SHP77 (cell line): ENCODE data around the gene C9orf153.

ENCODE experiments used
- DNase-seq, 2 experiments: peaks; one replicate each; lab custom pipeline; 2025; lab: John Stamatoyannopoulos, UW

The C9orf153 gene

GRCh38 chr9:86187121-86187520 lies 72.3 kb downstream of the C9orf153 start:
- DNase-seq = peak; percentile 3 to 18

- no peak for DNase-seq
These were observed 72.8 kb downstream of the C9orf153 start for GRCh38 chr9:86186696-86187095.

- no peak for DNase-seq
These were observed 73.6 kb downstream of the C9orf153 start for GRCh38 chr9:86185872-86186271.

GRCh38 chr9:86184138-86184524 lies 75.3 kb downstream of the C9orf153 start:
- DNase-seq = no peak

- no peak for DNase-seq
These were observed 76.0 kb downstream of the C9orf153 start for GRCh38 chr9:86183229-86184137.

DNA sequence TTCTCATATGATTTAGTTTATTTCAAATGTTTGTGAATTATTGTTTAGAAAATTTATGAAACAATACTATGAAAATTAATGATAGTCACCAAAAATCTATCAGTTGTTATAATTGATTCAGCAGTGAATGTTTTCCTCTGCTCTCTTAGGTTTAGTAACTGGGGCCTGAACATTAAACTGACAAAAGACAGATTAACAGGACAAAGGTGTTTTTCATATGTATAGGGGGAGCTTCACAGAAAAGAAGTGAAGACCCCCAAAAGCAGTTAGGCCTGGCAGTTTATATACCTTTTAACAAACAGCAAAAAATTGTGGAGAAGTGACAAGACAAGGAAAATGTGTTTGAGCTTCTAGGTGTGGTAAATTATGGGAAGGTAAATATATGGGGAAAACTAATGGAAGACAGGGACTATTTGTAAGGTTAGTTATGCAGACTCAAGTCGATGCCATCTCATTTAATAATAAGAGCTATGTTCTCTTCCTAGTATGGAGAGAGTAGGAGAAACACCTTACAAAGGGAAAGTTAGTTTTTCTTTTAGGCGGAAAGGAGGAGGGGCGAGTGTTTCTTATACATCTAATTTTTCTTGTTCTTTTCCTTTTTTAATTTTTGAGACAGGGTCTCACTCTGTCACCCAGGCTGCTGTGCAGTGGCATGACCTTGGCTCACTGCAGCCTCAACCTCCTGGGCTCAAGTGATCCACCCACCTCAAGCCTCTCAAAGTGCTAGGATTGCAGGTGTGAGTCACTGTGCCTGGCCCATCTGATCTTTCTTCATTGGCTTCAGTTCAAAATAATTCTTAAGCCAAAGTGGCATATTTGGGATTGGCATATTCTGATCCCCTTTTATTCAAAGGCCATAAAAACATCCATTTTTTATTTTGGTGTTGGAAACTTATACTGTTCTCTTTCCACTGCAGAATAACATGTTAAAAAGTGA lies 77.8 kb downstream of the C9orf153 start:
- DNase-seq = no peak

- no peak for DNase-seq
These were observed 81.0 kb downstream of the C9orf153 start for GRCh38 chr9:86178503-86178902.

GRCh38 chr9:86177995-86178394 lies 81.5 kb downstream of the C9orf153 start:
- no peak for DNase-seq

DNA sequence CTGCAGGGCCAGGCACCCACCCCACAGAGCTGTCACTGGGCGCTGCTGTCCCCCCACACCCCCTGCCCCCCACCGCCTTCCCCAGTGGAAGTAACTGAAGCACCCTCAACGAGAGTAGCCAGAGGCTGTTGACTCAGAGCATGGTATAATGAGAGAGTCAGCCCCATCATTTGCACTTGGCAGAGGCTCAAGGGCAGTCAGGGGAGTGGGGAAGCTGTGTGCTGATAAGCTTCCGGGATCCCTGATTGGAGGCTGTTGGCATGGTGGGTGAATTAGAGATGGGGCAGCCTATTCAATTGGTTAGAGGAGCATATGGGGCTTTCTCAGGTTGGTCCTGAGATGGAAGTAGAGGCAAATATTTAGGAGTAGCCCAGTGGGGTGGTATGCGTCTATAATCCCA lies 83.0 kb downstream of the C9orf153 start:
- peak; percentile 54 to 72 for DNase-seq

- DNase-seq = peak; percentile 25 to 28
These were observed 83.6 kb downstream of the C9orf153 start for GRCh38 chr9:86175743-86176456.

GRCh38 chr9:86175223-86175622 lies 84.2 kb downstream of the C9orf153 start:
- DNase-seq = peak; percentile 68 to 85
